SKM-1 treated with dmso at 0.1 percent for 144 hours (cell line): ENCODE data around the gene RAD17.
"Not testable (repeated sequence)": the region's sequence is repeated elsewhere in the genome, so short reads cannot be mapped to it uniquely, and the experiment has no call there.

ENCODE experiments used
- DNase-seq: peaks from one replicate; lab custom pipeline; 2025; ENCODE audit not compliant: unreplicated experiment; lab: John Stamatoyannopoulos, UW

The RAD17 gene

DNA sequence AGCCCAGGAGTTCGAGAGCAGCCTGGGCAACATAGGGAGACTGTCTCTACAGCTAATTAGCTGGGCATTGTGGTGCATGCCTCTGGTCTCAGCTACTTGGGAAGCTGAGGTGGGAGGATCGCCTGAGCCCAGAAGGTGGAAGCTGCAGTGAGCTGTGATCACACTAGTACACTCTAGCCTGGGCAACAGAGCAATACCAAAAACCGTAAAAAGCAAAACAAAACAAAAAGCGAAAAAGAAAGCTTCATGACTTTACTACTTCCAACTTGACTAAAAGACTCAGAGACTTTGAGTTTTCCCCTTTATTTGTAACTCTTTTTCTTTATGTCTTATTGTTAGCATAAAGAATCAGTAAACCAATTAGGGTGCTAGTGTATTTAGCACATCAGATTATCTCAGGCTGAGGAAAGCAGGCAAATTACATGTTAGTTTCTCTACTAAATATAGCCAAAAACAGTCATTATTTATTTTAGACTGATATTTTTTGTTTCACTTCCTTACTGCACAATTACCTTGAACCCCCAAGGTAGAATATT lies 5.4 kb downstream of the RAD17 start:
- DNase-seq = no peak

DNA sequence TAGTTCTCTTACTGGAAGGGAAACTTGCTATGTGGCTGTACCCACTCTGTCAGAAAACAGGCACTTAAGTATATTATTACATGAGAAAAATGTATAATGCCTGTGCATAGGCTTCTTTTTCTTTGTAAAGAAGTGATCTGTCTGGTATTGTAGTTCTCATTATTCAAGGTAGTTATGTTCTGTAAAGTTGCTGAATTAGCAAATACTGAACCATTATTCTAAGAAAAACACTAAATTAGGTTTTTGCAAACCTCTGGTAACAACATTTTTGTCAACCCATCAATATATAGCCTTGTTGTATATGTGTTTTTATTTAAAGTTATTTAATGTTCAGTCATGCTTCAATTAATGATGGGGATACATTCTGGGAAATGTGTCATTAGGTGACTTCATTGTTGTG lies 8.8 kb downstream of the RAD17 start:
- DNase-seq = no peak

- DNase-seq = no peak
Measured at GRCh38 chr5:69404659-69405330, 35.2 kb downstream of the RAD17 start.

DNA sequence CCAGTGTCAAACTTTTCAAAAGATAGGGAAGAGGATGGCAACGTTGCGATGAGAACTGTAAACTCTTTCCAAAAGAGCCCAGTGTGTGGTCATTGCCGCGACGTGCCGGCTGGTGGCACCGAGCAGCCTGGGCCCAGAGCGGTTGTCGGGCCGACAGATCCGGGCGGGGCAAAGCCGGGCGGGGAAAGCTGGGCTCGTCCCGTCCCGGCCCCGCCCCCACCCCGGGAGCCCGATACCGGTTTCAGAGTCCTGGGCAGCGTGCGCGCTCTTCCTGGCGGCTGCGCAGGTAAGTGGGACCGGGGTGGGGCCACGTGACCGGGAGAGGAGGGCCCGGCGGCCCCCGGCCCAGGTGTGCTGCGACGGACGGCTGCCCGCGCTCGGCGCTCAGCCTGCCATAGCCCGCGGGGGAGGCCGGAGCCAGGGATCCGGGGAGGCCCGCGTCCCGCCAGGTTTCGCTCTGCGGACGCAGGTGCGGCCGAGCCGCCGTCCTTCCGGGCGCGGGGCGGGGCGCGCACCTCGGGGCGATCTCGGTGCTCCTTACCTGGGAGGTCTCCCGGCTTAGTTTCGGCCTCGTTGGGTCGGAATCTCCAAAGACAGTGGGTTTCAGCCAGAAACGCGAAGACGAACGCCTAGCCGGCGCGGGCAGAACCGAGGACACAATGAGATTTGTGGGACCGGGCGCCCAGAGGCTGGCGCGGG lies 45.4 kb downstream of the RAD17 start, which contains the start of gene MARVELD2:
Gene MARVELD2 (plus strand): TSS at position 232 of the 699 bp plus-strand sequence. CDS start 4,270 bp downstream, outside the sequence.
- no peak for DNase-seq

DNA sequence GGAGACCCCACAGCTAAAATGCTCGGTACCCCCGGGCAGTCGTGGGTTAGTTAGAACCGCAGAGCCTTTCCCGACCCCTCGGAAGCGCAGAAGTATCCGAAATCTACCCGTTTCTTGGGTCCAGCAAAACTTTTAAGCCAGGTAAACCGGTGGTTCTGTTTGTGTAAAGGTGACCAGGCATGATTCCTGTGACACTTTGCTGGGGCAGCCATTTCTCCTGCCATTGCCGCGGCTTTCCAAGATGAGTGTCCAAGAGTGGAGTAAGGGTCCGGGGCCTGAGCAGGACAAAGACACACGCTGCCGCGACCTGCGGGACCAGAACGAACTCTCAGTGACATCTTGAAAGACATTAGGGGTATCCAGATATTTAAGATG lies 46.0 kb downstream of the RAD17 start:
- no peak for DNase-seq

- no peak for DNase-seq
Measured at GRCh38 chr5:69416180-69416579, 46.6 kb downstream of the RAD17 start.

DNA sequence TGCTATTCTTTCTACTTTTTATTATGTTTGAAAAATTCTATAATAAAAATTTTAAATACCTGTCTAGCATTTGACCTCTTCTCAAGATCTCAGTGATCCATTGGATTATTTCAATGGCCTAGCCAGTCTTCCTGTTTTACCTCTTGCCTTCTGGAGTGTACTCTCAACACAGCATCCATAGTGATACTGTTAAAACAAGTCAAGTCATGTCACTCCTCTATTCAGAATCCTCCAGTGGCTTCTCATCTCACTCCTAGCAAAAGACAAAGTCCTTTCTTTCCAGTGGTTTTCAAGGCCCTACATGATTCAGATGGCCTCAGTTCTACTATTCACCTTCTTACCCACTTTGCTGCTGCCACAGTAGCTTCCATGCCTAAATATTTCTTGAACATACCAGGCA lies 47.1 kb downstream of the RAD17 start:
- no peak for DNase-seq

- DNase-seq = no peak
Measured at GRCh38 chr5:69418554-69418953, 48.9 kb downstream of the RAD17 start.

GRCh38 chr5:69431424-69432303 lies 62.0 kb downstream of the RAD17 start:
- no peak for DNase-seq

DNA sequence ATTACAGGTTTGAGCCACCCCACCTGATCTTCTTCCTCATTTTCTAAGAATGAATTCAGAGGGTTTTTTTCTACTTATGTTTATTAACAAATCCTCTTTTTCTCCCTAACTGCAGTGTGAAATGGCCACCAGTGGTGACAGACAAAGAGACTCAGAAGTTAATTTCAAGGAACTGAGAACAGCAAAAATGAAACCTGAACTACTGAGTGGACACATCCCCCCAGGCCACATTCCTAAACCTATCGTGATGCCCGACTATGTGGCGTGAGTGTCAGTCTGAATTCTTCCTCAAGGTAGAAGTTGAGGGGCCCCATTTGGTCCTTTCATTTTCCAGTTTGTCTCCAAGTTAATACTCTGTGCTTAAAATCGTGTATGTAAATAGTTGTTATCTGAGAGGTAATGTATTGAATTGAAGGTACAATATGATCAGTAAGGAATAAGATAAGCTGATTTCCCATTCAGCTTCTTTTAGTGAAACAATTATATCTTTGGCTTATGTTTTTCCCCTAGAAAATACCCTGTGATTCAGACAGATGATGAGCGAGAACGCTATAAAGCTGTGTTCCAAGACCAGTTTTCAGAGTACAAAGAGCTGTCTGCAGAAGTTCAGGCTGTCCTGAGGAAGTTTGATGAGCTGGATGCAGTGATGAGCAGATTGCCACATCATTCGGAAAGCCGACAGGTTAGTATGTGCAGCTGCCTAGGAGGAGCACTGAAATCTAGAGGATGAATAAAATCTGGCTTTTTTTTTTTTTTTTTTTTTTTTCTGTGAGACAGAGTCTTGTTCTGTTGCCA lies 63.0 kb downstream of the RAD17 start:
- DNase-seq = no peak

DNA sequence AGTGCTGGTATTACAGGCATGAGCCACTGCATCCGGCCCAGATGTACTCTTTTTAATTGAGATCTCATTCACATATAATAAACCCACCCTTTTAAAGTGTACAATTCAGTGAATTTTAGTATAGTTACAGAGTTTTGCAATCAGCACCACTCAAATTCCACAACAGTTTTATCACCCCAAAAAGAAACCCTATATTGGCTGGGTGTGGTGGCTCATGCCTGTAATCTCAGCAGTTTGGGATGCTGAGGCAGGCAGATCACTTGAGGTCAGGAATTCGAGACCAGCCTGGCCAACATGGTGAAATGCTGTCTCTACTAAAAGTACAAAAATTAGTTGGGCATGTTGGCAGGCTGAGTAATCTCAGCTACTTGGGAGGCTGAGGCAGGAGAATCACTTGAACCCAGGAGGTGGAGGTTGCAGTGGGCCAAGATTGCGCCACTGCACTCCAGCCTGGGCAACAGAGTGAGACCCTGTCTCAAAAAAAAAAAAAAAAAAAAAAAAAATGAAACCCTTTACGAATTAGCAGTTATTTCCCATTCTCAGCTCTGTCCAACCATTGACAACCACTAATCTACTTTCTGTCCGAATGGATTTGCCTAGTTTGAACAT lies 65.8 kb downstream of the RAD17 start:
- DNase-seq = not testable (repeated sequence)

- DNase-seq = no peak
Measured at GRCh38 chr5:69444127-69444754, 74.6 kb downstream of the RAD17 start.

- DNase-seq = no peak
Measured at GRCh38 chr5:69449511-69449910, 79.9 kb downstream of the RAD17 start.

- DNase-seq = no peak
Measured at GRCh38 chr5:69450116-69450515, 80.5 kb downstream of the RAD17 start.

GRCh38 chr5:69450527-69450926 lies 80.9 kb downstream of the RAD17 start:
- DNase-seq = not testable (repeated sequence)

DNA sequence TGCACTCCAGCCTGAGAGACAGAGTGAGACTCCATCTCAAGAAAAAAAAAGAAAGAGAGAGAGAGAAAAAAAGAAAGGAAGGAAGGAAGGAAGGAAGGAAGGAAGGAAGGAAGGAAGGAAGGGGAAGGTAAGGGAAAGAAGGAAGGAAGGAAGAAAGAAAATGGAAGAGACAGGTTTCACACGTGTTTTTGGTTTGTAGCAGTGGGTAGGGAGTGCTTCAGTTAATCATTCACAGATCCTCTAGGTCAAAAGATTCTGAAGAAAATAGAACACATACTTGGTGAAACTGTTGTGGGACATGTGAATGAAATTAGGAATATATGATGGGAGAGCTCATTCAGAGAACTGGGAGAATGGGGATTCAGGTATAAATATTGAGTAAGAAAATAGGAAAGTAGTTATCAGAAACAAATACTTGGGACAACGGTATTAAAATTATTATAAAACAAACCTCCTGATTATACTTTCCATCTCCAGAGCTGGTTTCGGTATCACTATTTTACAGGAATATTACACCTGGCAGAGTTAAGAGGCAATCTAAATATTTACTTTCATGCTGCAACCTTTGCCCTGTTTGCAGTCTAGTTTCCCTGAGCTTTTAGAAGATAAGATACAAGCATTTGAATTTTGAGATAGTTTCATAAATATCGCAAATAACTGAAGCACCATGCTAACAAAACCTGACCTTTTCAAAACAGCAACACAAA lies 82.5 kb downstream of the RAD17 start:
- no peak for DNase-seq

GRCh38 chr5:69453487-69453886 lies 83.9 kb downstream of the RAD17 start:
- not testable (repeated sequence) for DNase-seq

GRCh38 chr5:69454460-69455249 lies 85.0 kb downstream of the RAD17 start:
- no peak for DNase-seq
